Measurements from ENCODE around the gene TRAPPC3L. TPM values are rescaled to one million over a fixed set of nuclear protein-coding genes. Genes with fewer than 3 reads are reported as not detected.

TRAPPC3L gene
- polyA plus RNA-seq, 1 donor from 2014 or later = not detected

DNA sequence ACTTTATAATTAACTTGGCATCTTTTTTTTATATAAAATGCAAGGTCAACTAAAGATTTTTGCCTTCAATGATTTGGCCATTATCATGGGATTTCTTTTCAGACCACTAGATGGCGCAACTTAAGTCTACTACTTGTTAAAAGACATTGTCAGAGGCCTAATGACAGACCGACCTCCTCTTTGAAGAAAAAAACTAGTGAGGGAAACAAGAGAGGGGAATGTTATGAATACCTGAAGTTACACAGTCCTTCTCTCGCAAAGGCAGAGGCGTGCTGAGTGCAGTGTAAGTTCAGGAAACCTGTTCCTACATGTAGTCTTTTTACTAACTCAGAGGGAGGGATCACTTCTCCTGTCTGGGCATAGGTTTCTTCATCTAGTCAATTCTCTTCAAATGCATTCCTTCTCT, 9.3 kb downstream of the TRAPPC3L start:
- H3K36me3 ChIP-seq (ENCODE audit: insufficient read depth, low read length) = no peaks in the 10 kb centered on the region
- H3K9ac ChIP-seq (ENCODE audit: low read length) = no peak overlapping the region
- no peak overlapping the region for H3K4me3 ChIP-seq (ENCODE audit: low read length)
- no peaks in the 10 kb centered on the region for H3K27me3 ChIP-seq (ENCODE audit: insufficient read depth, low read depth, low read length)
- H3F3A ChIP-seq (ENCODE audit: insufficient read depth, low read length, poor library complexity, severe bottlenecking) = no peaks in the 10 kb centered on the region
- no peak overlapping the region for H3K27ac ChIP-seq (ENCODE audit: low read length)
- H2AFZ ChIP-seq (ENCODE audit: low read depth, low read length) = no peak overlapping the region
- no peak overlapping the region for H3K4me2 ChIP-seq (ENCODE audit: low read length)
- TF ChIP-seq EZH2 (IDR thresholded peaks at IDR 0.05; ENCODE audit: borderline replicate concordance, insufficient read depth, low read length, poor library complexity, severe bottlenecking) (no peak), TAF1 (IDR thresholded peaks at IDR 0.05; ENCODE audit: low read depth) (no peak), MXI1 (conservative IDR thresholded peaks at IDR 0.05; ENCODE audit: poor library complexity, severe bottlenecking) (no peak), RAD21 (conservative IDR thresholded peaks at IDR 0.05) (peak; percentile 24), REST (IDR thresholded peaks at IDR 0.05; ENCODE audit: borderline replicate concordance) (no peak), SMC3 (conservative IDR thresholded peaks at IDR 0.05; ENCODE audit: poor library complexity) (peak; percentile 45), EP300 (conservative IDR thresholded peaks at IDR 0.05; ENCODE audit: poor library complexity, severe bottlenecking) (no peak), POLR2AphosphoS5 (IDR thresholded peaks at IDR 0.05) (no peak)
- TF ChIP-seq, protein P1, sequence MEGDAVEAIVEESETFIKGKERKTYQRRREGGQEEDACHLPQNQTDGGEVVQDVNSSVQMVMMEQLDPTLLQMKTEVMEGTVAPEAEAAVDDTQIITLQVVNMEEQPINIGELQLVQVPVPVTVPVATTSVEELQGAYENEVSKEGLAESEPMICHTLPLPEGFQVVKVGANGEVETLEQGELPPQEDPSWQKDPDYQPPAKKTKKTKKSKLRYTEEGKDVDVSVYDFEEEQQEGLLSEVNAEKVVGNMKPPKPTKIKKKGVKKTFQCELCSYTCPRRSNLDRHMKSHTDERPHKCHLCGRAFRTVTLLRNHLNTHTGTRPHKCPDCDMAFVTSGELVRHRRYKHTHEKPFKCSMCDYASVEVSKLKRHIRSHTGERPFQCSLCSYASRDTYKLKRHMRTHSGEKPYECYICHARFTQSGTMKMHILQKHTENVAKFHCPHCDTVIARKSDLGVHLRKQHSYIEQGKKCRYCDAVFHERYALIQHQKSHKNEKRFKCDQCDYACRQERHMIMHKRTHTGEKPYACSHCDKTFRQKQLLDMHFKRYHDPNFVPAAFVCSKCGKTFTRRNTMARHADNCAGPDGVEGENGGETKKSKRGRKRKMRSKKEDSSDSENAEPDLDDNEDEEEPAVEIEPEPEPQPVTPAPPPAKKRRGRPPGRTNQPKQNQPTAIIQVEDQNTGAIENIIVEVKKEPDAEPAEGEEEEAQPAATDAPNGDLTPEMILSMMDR (IDR thresholded peaks at IDR 0.05; ENCODE audit: poor library complexity, severe bottlenecking) = peak; percentile 58
- H3K9me2 ChIP-seq (ENCODE audit: insufficient read depth, low read length) = no peaks in the 10 kb centered on the region
- H3K79me2 ChIP-seq (replicated peaks; ENCODE audit: insufficient read depth, low read length) = no peaks in the 10 kb centered on the region
- no peaks in the 10 kb centered on the region for H4K20me1 ChIP-seq (ENCODE audit: insufficient read depth)
- no peaks in the 10 kb centered on the region for H3K9me3 ChIP-seq (ENCODE audit: low read length)

DNA sequence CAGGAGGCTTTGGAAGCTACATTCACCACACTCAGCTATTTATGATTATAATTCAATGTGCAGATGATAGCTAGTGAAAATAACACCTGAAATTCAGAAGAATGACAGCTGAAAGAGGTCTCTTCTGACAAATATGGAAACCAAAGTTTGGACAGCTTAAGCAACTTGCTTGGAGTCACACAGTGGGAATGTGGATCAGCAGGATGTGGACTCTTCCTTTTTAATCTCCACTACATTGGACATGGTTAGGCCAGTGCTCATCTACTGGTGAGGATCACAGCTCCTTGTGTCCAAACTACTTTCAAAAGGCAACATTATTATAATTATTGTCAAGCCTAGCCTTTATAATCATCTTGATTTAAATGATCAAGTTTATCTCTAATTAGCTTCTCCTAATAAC, 10.4 kb downstream of the TRAPPC3L start:
- Histone ChIP-seq H3K4me3 (ENCODE audit: low read length) (no peak overlapping the region), H3K36me3 (ENCODE audit: insufficient read depth, low read length) (no peaks in the 10 kb centered on the region), H3K27me3 (ENCODE audit: insufficient read depth, low read depth, low read length) (no peaks in the 10 kb centered on the region), H3K27ac (ENCODE audit: low read length) (no peak overlapping the region), H3K9me3 (ENCODE audit: low read length) (no peaks in the 10 kb centered on the region), H2AFZ (ENCODE audit: low read depth, low read length) (no peak overlapping the region), H3F3A (ENCODE audit: insufficient read depth, low read length, poor library complexity, severe bottlenecking) (no peaks in the 10 kb centered on the region), H3K9ac (ENCODE audit: low read length) (no peak overlapping the region), H4K20me1 (ENCODE audit: insufficient read depth) (no peaks in the 10 kb centered on the region), H3K9me2 (ENCODE audit: insufficient read depth, low read length) (no peaks in the 10 kb centered on the region), H3K4me2 (ENCODE audit: low read length) (no peak overlapping the region), H3K79me2 (replicated peaks; ENCODE audit: insufficient read depth, low read length) (no peaks in the 10 kb centered on the region)
- no peak for TF ChIP-seq SMC3 (conservative IDR thresholded peaks at IDR 0.05; ENCODE audit: poor library complexity)
- TF ChIP-seq MXI1 (conservative IDR thresholded peaks at IDR 0.05; ENCODE audit: poor library complexity, severe bottlenecking) = no peak
- no peak for TF ChIP-seq EZH2 (IDR thresholded peaks at IDR 0.05; ENCODE audit: borderline replicate concordance, insufficient read depth, low read length, poor library complexity, severe bottlenecking)
- no peak for TF ChIP-seq POLR2AphosphoS5 (IDR thresholded peaks at IDR 0.05)
- no peak for TF ChIP-seq RAD21 (conservative IDR thresholded peaks at IDR 0.05)
- no peak for TF ChIP-seq REST (IDR thresholded peaks at IDR 0.05; ENCODE audit: borderline replicate concordance)
- TF ChIP-seq EP300 (conservative IDR thresholded peaks at IDR 0.05; ENCODE audit: poor library complexity, severe bottlenecking) = no peak
- TF ChIP-seq, protein P1 (IDR thresholded peaks at IDR 0.05; ENCODE audit: poor library complexity, severe bottlenecking) = no peak
- no peak for TF ChIP-seq TAF1 (IDR thresholded peaks at IDR 0.05; ENCODE audit: low read depth)

All from neural cell (in vitro differentiated cells).